Measurements from ENCODE around the gene SRSF2. TPM values are rescaled to one million over a fixed set of nuclear protein-coding genes. Genes with fewer than 3 reads are reported as not detected.

Gene SRSF2
- total RNA-seq, 1 donor, result 109 TPM

GRCh38 chr17:76738468-76738850 lies 1.3 kb upstream of the SRSF2 start:
- DNase-seq (ENCODE audit: low read depth), result peak; percentile 29
- TF ChIP-seq, protein P1, sequence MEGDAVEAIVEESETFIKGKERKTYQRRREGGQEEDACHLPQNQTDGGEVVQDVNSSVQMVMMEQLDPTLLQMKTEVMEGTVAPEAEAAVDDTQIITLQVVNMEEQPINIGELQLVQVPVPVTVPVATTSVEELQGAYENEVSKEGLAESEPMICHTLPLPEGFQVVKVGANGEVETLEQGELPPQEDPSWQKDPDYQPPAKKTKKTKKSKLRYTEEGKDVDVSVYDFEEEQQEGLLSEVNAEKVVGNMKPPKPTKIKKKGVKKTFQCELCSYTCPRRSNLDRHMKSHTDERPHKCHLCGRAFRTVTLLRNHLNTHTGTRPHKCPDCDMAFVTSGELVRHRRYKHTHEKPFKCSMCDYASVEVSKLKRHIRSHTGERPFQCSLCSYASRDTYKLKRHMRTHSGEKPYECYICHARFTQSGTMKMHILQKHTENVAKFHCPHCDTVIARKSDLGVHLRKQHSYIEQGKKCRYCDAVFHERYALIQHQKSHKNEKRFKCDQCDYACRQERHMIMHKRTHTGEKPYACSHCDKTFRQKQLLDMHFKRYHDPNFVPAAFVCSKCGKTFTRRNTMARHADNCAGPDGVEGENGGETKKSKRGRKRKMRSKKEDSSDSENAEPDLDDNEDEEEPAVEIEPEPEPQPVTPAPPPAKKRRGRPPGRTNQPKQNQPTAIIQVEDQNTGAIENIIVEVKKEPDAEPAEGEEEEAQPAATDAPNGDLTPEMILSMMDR (IDR thresholded peaks at IDR 0.05; ENCODE audit: insufficient read depth, low read length), result no peak

DNA sequence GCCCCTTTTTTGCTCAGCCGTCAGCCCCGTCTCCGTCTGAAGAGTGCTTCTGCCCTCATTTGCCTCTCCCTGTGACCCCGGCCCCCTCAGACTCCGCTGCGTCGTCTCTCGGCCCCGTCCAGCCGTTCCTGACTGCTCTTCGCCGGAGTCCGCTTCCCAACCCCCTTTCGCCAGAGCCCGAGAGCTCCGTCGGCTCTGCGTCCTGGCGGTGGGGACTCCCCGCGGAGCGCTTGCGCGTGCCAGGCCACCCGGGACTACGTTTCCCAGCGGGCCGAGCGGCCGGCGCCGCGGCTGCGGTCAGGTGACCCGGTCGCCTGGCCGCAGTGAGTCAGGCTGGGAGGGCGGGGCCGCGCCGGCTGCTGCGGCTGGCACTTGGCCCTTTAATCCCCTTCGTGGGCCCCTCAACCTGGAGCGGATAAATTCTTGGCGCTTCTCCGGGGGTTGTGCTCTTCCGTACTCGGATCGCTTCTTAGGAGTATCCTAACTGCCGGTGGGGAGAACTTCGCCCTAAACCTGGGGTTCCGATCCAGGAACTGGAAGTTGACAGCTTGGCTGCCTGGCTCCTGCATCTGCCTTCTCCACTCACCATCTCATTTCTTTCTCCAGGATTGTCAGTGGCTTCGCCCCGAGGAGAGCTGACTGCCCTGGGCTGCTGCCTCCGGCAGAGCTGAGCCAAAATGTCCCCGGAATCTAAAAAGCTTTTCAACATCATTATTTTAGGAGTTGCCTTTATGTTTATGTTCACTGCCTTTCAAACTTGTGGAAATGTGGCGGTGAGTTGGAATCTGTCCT lies 741 bp upstream of the SRSF2 start, which contains the start of gene MFSD11:
Gene MFSD11 (plus strand): TSS at position 444 of the 792 bp plus-strand sequence. CDS start 234 bp downstream, at position 678.
- peak within 1 kb of the TSS; percentile 95 for H3K4me3 ChIP-seq (ENCODE audit: low read depth, low read length)
- peak; percentile 93 for DNase-seq (ENCODE audit: low read depth)
- TF ChIP-seq, protein P1 (IDR thresholded peaks at IDR 0.05; ENCODE audit: insufficient read depth, low read length), result no peak

More at GRCh38 chr17:76738468-76738850, 1.3 kb upstream of the SRSF2 start:
- peak overlapping the region; percentile 91 for H3K4me3 ChIP-seq (ENCODE audit: low read depth, low read length)

DNA sequence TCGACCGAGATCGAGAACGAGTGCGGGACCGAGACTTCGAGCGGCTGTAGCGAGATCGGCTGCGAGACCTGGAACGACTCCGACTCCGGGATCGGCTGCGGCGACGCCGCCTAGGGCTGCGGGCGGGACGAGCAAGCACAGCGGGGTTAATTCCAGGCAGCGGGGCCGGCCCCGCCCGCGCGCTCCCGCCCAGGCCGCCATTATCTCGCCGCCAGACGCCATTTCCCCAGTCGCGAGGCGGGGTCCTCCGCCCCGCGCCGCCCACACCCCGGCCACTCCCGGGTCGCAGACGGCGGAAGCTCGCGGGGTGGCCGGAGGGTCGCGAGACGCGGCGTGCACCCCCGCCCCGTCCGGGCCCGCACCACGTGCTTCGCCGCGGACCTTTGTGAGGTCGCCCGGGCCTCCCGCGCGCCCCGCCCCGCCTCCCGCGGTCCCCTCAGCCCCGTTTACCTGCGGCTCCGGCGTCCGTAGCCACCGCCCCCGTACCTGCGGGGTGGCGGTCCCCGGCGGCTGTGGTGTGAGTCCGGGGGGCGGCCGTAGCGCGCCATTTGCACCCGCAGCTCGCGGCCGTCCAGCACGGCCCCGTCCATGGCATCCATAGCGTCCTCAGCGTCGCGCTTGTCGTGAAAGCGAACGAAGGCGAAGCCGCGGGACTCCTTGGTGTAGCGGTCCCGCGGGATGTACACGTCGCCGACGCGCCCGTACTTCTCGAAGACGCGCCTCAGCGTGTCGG lies 616 bp downstream of the SRSF2 start:
- H3K4me3 ChIP-seq (ENCODE audit: low read depth, low read length), result peak overlapping the region; percentile 95
- peak; percentile 63 for DNase-seq (ENCODE audit: low read depth)
- TF ChIP-seq, protein P1 (IDR thresholded peaks at IDR 0.05; ENCODE audit: insufficient read depth, low read length), result peak; percentile 41

DNA sequence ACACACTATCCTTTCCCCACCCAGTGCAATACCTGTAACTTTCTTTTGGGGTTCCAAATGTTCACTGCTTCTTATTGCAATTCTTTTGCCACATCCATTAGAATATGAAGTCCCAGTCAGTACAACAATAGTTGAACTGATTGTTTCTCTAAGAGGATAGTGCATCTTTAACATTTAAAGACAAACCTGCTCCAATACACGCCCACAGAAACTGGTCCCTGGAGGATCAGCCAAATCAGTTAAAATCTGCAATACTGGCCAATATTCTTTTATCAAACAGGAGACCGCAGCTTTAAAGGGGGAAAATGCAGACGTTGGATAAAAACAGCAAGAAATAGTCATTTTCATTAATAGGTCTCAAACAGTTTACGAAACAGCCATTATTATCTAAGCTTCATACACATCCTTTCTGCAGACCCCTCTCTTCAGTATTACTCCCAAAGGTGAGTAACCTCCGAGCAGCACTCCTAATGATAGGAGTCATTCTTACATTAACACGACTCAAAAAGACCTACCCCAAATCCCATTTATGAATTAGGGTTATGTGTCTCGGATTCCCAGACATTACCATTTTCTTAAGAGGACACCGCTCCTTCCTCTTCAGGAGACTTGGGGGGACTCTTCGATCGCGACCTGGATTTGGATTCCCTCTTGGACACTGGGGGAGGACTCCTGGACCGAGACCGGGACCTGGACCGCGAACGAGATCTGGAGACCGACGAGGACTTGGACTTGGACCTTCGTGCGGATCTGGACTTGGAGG lies 1.4 kb downstream of the SRSF2 start:
- H3K4me3 ChIP-seq (ENCODE audit: low read depth, low read length), result peak overlapping the region; percentile 95
- no peak for DNase-seq (ENCODE audit: low read depth)
- TF ChIP-seq, protein P1 (IDR thresholded peaks at IDR 0.05; ENCODE audit: insufficient read depth, low read length), result no peak

GRCh38 chr17:76735006-76735405 lies 2.1 kb downstream of the SRSF2 start:
- TF ChIP-seq, protein P1 (IDR thresholded peaks at IDR 0.05; ENCODE audit: insufficient read depth, low read length), result no peak
- peak overlapping the region; percentile 95 for H3K4me3 ChIP-seq (ENCODE audit: low read depth, low read length)
- DNase-seq (ENCODE audit: low read depth), result peak; percentile 59

GRCh38 chr17:76734080-76734840 lies 2.9 kb downstream of the SRSF2 start:
- TF ChIP-seq, protein P1 (IDR thresholded peaks at IDR 0.05; ENCODE audit: insufficient read depth, low read length), result no peak
- DNase-seq (ENCODE audit: low read depth), result peak; percentile 39

More at GRCh38 chr17:76734080-76734840, 2.9 kb downstream of the SRSF2 start:
- H3K4me3 ChIP-seq (ENCODE audit: low read depth, low read length), result peak overlapping the region; percentile 95

All from fibroblast of the aortic adventitia (primary cell).